Left kidney (tissue), 2 donors: ENCODE results near the gene ACY1. TPM values are rescaled to one million over a fixed set of nuclear protein-coding genes. Genes with fewer than 3 reads are reported as not detected.
"Not testable (repeated sequence)": the region's sequence is repeated elsewhere in the genome, so short reads cannot be mapped to it uniquely, and the experiment has no call there.

Source experiments
- DNase-seq: peaks from one replicate; pipeline ENCODE4 v3.0.0-alpha.2; 2013
- polyA plus RNA-seq: library from polyadenylated mRNA; unstranded; fragments of 120-200 nt; gene quantifications from one replicate; pipeline ENCODE4 v1.2.1, GENCODE V29; 2013; ENCODE audit not compliant: insufficient read length

Gene ACY1
- polyA plus RNA-seq, 1 donor = 109 TPM

DNA sequence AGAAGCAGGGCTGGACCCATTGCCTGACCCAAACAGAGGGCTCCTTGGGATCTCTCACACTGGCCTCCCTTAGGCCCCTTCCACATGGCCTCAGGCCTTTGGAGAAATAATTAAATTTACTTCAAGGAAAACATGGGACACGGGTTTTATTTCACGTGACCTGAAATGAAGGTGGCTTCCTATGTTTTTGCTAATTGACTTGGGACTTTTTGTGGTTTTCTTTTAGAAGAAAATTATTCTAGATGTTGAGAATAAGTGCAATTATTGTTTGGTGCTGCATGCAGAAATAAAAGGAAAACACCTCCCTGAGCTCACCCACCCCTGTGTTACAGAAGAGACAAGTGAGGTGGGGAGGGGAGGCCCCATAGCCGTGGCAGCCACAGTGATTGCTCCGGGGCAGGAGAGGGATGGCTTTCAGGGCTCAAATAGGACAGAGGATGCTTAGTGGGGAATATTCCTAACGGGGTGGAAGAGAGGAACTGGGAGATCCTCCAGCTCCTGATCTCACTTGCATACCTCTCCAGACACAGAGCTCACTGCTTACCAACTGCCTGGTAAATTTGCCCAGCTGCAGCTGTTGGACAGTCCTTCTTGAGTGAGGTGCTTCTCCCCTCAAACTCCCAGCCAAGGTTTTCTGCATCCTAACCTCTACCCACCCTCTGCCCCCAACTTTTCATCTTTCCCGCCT, 41.6 kb downstream of the ACY1 start:
- no peak for DNase-seq

DNA sequence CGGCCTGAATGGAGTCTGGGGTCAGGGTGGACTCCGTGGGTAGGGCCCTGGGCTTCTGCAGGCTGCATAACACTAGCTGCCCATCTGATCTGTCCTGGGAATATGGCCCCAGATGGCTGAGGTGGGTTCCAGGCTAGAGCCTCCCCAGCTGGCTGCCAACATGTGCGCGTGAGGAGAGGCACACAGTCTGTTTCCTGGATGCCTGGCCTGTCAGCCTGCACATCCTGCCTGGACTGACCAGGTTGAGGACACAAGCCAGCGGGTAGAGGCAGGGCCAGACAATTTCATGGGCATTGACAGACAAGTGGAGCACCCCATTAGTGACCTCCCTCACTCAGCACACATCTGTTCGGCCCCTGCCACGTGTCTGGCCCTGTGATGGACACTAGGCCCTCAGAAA, 42.1 kb downstream of the ACY1 start:
- no peak for DNase-seq

DNA sequence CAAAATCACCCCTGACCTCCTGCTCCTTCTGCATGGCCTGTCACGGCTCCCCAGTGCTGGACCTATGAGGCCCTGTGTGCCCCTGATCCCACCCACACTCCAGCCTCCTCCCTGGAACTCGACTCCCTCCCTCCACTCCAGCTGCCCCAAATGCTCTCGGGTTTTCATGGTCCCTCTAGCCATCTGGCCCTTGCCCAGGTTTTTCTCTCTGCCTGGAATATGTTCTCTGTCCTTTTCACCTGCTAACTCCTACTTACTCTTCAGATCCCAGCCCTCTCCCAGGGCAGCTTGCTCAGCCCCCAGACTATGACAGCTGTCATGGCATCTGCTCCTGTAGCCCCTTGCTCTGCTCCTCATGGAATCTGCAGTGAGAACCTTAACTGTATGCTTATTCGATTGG, 42.7 kb downstream of the ACY1 start:
- DNase-seq = no peak

- no peak for DNase-seq
Observed at GRCh38 chr3:52028572-52028971, 45.2 kb downstream of the ACY1 start.

DNA sequence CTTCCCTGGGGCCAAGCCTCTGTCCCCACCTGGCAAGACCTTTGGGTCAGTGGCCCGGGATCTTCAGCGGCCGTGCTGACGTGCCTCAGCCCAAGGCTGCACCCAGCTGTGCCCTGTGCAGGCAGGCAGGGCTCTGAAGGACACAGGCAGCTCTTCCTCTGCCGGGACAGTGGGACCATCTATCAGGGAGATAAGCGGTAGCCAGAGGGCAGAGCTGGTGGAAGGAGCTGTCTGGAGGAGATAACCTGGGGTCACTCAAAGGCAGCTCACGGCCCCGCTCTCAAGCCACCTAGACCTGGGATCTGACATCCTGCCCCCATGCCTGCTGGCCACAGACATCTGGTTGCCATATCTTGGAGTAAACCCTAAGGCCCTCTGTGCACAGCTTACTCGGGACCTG, 45.7 kb downstream of the ACY1 start:
- no peak for DNase-seq

DNA sequence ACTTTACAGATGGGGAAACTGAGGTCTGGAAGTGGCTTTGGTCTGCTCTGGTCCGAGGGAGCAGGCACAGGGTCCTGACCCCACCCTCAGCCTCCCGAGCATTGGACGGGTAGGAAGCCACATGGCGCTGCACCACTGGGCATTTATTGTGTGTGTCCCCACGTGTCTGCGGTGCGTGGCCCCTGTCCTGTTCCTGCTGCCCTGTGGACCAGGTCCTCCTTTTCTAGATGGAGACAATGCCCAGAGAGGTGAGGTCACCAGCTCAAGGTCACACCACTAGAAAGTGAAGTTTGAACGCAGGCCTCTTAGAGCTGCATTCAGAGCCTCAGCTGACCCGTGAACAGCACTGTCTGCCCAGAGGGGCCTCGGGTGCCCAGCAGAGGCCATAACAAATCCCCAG, 46.2 kb downstream of the ACY1 start:
- DNase-seq = no peak

- no peak for DNase-seq
Observed at GRCh38 chr3:52030714-52031310, 47.5 kb downstream of the ACY1 start.

DNA sequence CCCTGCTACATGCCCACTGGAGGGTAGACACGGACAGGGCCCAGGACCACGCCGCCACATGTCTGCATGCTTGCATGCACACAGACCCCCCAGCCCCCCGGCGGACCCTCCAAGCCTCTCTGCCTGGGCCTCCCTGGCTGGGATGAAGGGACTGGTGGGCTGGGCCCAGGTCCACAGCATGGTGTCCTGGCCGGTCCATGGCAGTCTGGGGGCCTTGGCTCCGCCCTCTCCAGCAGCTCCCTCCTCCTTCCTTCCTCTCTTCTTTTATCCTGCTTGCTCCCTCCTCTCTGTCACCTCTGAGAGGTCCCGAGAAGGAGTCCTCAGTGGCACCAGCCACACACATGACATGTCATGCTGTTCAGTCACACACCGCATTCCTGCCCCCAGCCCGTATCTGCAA, 48.6 kb downstream of the ACY1 start:
- no peak for DNase-seq

GRCh38 chr3:52032702-52033408, 49.5 kb downstream of the ACY1 start:
- DNase-seq = no peak

DNA sequence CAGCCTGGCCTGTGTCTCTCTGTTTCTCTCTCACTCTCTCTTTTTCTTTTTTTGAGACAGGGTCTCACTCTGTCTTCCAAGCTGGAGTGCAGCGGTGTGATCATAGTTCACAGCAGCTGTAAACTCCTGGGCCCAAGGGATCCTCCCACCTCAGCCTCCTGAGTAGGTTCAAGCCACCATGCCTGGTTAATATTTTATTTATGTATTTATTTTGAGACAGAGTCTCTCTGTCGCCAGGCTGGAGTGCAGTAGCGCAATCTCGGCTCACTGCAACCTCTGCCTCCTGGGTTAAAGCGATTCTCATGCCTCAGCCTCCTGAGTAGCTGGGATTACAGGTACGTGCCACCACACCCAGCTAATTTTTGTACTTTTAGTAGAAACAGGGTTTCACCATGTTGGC, 50.4 kb downstream of the ACY1 start:
- DNase-seq = not testable (repeated sequence)

DNA sequence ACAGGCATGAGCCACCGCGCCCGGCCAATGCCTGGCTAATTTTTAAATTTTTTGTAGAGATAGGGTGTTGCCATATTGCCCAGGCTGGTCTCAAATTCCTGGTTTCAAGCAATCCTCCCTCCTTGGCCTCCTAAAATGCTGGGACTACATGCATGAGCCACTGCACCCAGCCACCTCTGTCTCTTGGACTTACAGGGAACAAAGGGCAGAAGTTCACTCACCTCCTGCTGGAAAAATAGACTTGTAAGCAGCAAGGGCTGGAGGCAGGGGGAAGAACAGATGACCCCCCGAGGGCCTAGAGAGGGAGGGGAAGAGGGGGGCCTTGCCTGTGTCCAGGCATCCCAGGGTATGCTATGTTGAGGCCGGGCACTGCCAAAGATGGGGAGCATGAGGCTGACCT, 50.9 kb downstream of the ACY1 start:
- DNase-seq = no peak

- DNase-seq = no peak
Observed at GRCh38 chr3:52034651-52035050, 51.3 kb downstream of the ACY1 start.

- DNase-seq = no peak
Observed at GRCh38 chr3:52036222-52036694, 52.9 kb downstream of the ACY1 start.

DNA sequence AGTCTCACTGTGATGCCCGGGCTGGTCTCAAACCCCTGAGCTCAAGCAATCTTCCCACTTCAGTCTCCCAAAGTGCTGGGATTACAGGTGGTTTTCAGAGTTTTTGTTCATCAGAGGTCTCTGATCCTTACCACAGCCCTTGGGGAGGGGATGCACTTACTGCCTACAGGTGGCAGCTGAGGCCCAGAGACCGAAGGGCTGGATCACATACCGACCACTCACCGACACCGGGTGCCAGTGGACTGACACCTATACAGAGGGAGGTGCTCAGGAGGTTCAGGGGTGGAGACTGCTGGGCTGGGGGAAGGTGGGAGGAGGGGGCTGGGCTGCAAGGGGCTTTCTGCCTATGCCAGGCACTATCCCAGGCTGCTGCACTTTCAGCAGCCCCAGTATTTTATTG, 53.5 kb downstream of the ACY1 start:
- DNase-seq = no peak

GRCh38 chr3:52037291-52037690, 54.0 kb downstream of the ACY1 start:
- no peak for DNase-seq

- DNase-seq = no peak
Observed at GRCh38 chr3:52038227-52038626, 54.9 kb downstream of the ACY1 start.

Other genes starting within 250 kb of the ACY1 start
- gene IQCF6, start 204.3 kb upstream of the ACY1 start, polyA plus RNA-seq = not detected
- not detected for gene IQCF2, start 121.9 kb upstream of the ACY1 start, polyA plus RNA-seq
- gene IQCF5, start 107.9 kb upstream of the ACY1 start, polyA plus RNA-seq = not detected
- gene IQCF1, start 80.2 kb upstream of the ACY1 start, polyA plus RNA-seq = not detected
- 17.6 TPM for gene RRP9, start 41.6 kb upstream of the ACY1 start, polyA plus RNA-seq
- 18.0 TPM for gene PARP3, start 41.2 kb upstream of the ACY1 start, polyA plus RNA-seq
- gene GPR62, start 28.2 kb upstream of the ACY1 start, polyA plus RNA-seq = 0.48 TPM
- gene PCBP4, start 16.1 kb upstream of the ACY1 start, polyA plus RNA-seq = 60.2 TPM
- gene ABHD14B, start 9.5 kb upstream of the ACY1 start, polyA plus RNA-seq = 76.9 TPM
- 22.3 TPM for gene ABHD14A, start 8.5 kb upstream of the ACY1 start, polyA plus RNA-seq
- 1,406 TPM for gene RPL29, start 12.4 kb downstream of the ACY1 start, polyA plus RNA-seq
- gene DUSP7, start 73.0 kb downstream of the ACY1 start, polyA plus RNA-seq = 13.9 TPM
- gene POC1A, start 170.9 kb downstream of the ACY1 start, polyA plus RNA-seq = 10.5 TPM
- 46.7 TPM for gene ALAS1, start 214.6 kb downstream of the ACY1 start, polyA plus RNA-seq
- 0.18 TPM for gene TLR9, start 242.1 kb downstream of the ACY1 start, polyA plus RNA-seq